Dendritic cell treated with granulocyte-macrophage colony-stimulating factor and Interleukin-4, amounts not matched to agents 40 ng/mL and 50 ng/mL, for 4 days (primary cell): Measurements from ENCODE around the gene TRIM71.

ENCODE experiments used
- H3K27ac Mint-ChIP-seq: one replicate; pipeline ENCODE4 v1.8.0; 2022; ENCODE audit warnings: mild to moderate bottlenecking, mixed read lengths
- H3K27me3 Mint-ChIP-seq: one replicate; pipeline ENCODE4 v1.8.0; 2022; ENCODE audit warnings: mild to moderate bottlenecking, mixed read lengths
- H3K36me3 Mint-ChIP-seq: one replicate; pipeline ENCODE4 v1.8.0; 2022; ENCODE audit warnings: low read depth, mixed read lengths
- H3K4me1 Mint-ChIP-seq: one replicate; pipeline ENCODE4 v1.8.0; 2022; ENCODE audit warnings: low read depth, mixed read lengths
- H3K4me3 Mint-ChIP-seq: one replicate; pipeline ENCODE4 v1.8.0; 2022; ENCODE audit warnings: mild to moderate bottlenecking, moderate library complexity, mixed read lengths
- H3K9me3 Mint-ChIP-seq: one replicate; pipeline ENCODE4 v1.8.0; 2022; ENCODE audit warnings: mixed read lengths
- intact Hi-C: fragments of 100-400 bp; cut with micrococcal nuclease; formaldehyde crosslinking; loops from one replicate; pipeline ENCODE4 v1.15.0; 2022

TRIM71 gene

DNA sequence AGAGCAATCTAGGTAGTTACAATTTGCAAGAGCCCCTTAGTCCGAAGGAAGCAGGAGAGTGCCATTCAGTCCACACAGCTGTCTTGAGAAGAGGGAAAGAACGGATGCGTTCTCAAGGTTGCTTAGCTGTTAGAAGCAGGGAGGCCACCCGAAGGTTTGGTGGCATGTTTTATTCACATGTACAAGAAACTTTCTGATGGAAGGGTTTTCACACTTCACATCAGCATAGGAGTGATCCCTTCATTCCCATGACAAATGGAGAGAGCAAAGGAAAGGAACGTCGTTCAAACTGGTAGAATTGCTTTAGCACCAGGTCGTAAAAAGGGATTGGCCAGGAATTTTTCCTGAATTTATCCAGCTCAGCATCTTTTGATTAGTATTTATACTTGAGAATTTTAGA, 53.5 kb downstream of the TRIM71 start:
- no peak overlapping the region for H3K27ac Mint-ChIP-seq
- H3K4me1 Mint-ChIP-seq = peaks cover 36% of the 10 kb centered on the region
- intact Hi-C loops = no loop called here
- peaks cover 1% of the 10 kb centered on the region for H3K27me3 Mint-ChIP-seq
- H3K36me3 Mint-ChIP-seq = no peaks in the 10 kb centered on the region
- H3K4me3 Mint-ChIP-seq = no peak overlapping the region
- no peaks in the 10 kb centered on the region for H3K9me3 Mint-ChIP-seq

DNA sequence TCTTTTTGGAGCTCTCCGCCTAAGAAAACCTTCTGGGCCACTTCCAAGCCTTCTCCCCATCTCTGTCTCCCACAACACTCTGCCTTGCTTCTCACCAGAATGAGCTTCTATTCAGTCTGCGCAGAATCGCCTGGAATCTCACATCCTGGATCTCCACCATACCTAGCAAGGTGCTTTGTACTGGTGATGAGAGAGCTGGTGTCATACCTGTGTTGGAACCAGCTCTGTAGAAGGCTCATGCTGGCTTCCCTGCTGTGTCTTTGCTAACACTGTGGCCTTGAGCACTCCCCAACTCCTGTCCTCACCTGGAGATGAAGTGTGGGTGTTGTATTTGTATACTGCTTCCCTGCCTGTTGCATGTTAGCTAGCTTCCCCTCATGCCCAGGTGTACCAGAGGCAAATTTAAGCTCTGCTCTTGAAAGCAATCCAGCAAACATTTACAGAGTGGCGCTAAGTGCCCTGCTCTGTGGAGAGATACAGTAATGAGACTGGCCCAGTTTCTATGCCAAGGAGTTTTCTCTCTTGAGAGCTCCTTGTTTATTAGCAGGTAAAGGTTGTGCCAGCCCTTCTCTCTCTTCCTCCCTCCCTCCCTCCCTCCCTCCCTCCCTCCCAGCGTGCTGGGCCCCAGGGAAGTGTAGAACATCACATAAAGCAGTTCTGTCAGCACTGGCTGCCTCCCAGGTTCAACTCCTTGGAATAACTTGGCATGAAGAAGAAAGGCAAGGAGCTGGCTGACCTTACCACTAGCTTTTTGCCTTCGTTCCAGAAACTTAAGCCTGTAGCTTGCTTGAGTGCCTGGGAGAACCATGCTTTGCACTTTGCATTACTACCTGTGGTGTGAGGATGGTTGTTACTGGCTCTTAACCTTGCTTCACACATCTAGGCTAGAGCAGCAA, 54.9 kb downstream of the TRIM71 start:
- H3K27ac Mint-ChIP-seq = no peak overlapping the region
- H3K4me3 Mint-ChIP-seq = no peak overlapping the region
- H3K36me3 Mint-ChIP-seq = no peaks in the 10 kb centered on the region
- H3K9me3 Mint-ChIP-seq = no peaks in the 10 kb centered on the region
- intact Hi-C loops = no loop called here
- peaks cover 36% of the 10 kb centered on the region for H3K4me1 Mint-ChIP-seq
- H3K27me3 Mint-ChIP-seq = peaks cover 1% of the 10 kb centered on the region

DNA sequence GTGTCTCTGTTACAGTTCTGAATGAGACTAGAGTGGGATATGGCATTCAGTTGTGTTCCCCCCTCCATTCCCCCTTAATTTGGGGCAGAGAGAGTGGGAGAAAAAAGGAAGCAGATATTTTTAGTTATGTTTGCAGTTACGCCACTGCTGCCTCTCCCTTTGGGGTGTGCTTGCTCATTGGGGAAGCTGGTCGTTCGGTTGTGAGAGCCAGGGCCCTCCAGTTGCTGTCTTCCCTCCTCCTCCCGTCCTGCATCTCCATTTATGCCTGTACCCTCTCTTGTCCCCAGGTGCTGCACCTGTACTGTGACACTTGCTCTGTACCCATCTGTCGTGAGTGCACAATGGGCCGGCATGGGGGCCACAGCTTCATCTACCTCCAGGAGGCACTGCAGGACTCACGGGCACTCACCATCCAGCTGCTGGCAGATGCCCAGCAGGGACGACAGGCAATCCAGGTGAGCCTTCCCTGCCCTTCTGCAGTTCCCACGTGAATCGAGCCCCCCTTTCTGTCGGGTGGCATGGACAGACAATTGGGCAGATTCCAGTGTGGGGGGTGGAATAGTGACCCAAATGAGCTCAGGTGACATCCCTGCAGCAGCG, 55.8 kb downstream of the TRIM71 start:
- Mint-ChIP-seq H3K27me3 (peaks cover 1% of the 10 kb centered on the region), H3K4me3 (no peak overlapping the region), H3K9me3 (no peaks in the 10 kb centered on the region), H3K4me1 (peaks cover 36% of the 10 kb centered on the region), H3K27ac (no peak overlapping the region), H3K36me3 (no peaks in the 10 kb centered on the region)
- intact Hi-C loops = no loop called here

DNA sequence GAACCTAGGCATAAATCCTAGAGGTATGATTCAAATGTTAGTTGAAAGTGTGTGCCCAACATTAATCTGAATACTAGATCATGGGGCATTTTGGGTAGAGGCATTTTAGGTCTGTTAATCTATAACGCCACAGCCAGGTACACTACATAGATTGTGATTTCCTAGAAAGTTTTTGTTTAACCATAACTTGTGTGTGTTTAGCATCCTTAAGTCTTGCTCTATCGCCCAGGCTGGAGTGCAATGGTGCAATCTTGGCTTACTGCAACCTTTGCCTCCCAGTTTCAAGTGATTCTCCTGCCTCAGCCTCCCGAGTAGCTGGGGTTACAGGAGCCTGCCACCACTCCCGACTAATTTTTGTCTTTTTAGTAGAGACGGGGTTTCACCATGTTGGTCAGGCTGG, 59.1 kb downstream of the TRIM71 start:
- Mint-ChIP-seq H3K27me3 (peaks cover 1% of the 10 kb centered on the region), H3K36me3 (no peaks in the 10 kb centered on the region)

DNA sequence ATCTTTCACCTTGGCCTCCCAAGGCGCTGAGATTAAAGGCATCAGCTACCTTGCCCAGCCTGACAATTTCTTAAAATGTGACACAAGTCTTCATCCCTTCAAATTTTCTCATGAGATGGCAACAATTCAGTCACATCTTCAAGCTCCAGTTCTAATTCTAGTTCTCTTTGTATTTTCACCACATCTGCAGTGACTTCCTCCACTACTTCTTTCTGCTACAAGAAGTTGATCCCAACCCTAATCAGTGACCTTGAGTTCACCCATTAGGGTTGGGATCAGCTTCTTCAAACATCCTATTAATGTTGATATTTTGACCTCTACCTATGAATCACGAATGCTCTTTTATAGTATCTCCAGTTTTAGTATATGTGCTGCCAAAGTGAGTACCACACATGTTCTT, 59.8 kb downstream of the TRIM71 start:
- Mint-ChIP-seq H3K27me3 (no peaks in the 10 kb centered on the region), H3K27ac (no peak overlapping the region), H3K9me3 (no peaks in the 10 kb centered on the region), H3K4me3 (no peak overlapping the region), H3K36me3 (no peaks in the 10 kb centered on the region), H3K4me1 (peaks cover 23% of the 10 kb centered on the region)
- intact Hi-C loops = no loop called here

More for the DNA sequence above, 59.1 kb downstream of the TRIM71 start:
- Mint-ChIP-seq H3K4me1 (peaks cover 26% of the 10 kb centered on the region), H3K9me3 (no peaks in the 10 kb centered on the region), H3K4me3 (no peak overlapping the region), H3K27ac (no peak overlapping the region)
- intact Hi-C loops = no loop called here

DNA sequence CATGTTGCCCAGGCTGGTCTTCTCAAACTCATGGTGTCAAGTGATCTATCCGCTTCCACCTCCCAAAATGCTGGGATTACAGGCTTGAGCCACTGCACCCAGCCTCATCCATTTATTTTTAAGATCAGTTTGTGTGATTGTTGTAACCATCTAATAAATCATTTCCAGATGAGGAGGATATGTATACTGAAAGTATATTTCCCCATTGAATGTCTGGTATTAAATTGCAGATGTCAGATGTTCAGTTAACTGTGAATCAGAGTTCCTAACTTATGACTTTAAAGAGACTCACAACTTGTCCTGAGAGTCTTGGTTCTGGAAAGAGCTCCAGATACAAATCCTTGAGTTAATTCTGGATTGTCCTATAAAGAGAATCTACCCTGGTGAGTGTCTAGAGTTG, 62.4 kb downstream of the TRIM71 start:
- H3K9me3 Mint-ChIP-seq = no peaks in the 10 kb centered on the region
- H3K4me1 Mint-ChIP-seq = peaks cover 12% of the 10 kb centered on the region
- H3K36me3 Mint-ChIP-seq = no peaks in the 10 kb centered on the region
- H3K27me3 Mint-ChIP-seq = no peaks in the 10 kb centered on the region
- intact Hi-C loops = no loop called here
- no peak overlapping the region for H3K27ac Mint-ChIP-seq
- no peak overlapping the region for H3K4me3 Mint-ChIP-seq

DNA sequence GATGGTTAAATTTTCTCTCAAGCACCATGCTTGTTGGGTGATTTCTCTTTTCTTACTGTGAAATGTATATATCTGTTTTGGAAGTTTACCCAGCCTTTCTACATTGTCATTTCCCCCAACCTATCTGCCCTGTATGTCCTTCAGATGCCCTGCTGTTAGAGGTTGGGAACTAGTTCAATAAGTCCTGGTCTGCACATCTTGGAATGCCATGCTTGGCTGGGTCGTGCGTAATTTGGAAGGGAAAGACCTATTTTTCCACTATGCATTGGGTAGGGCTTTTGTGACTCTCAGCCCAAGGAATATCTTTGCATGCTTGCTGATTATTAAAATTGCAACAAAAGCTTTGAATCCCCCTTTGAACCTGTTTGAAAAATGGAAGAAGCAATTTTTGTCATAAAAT, 63.8 kb downstream of the TRIM71 start:
- intact Hi-C loops = no loop called here
- Mint-ChIP-seq H3K27ac (no peak overlapping the region), H3K4me1 (peaks cover 12% of the 10 kb centered on the region), H3K27me3 (no peaks in the 10 kb centered on the region), H3K9me3 (no peaks in the 10 kb centered on the region), H3K36me3 (no peaks in the 10 kb centered on the region), H3K4me3 (no peak overlapping the region)

DNA sequence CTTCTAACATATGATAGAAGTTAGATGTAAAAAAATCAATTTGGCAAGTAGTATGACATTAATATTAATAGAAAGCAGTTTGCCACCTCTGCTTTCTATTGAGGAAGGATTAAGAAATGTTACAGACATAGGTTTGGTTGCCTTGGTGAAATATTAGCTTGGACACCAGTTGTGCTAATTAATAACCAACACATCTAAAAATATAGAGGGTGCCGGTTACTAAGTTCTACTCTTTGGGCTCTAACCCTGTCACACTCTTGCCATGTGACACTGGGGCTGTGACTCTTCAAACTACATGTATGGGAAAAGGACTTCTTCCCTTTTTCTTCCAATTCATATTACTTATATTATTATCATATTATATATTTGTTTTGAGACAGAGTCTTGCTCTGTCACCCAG, 64.4 kb downstream of the TRIM71 start:
- H3K4me3 Mint-ChIP-seq = no peak overlapping the region
- H3K4me1 Mint-ChIP-seq = peaks cover 12% of the 10 kb centered on the region
- H3K27me3 Mint-ChIP-seq = no peaks in the 10 kb centered on the region
- no peaks in the 10 kb centered on the region for H3K36me3 Mint-ChIP-seq
- intact Hi-C loops = no loop called here
- no peaks in the 10 kb centered on the region for H3K9me3 Mint-ChIP-seq
- H3K27ac Mint-ChIP-seq = no peak overlapping the region

DNA sequence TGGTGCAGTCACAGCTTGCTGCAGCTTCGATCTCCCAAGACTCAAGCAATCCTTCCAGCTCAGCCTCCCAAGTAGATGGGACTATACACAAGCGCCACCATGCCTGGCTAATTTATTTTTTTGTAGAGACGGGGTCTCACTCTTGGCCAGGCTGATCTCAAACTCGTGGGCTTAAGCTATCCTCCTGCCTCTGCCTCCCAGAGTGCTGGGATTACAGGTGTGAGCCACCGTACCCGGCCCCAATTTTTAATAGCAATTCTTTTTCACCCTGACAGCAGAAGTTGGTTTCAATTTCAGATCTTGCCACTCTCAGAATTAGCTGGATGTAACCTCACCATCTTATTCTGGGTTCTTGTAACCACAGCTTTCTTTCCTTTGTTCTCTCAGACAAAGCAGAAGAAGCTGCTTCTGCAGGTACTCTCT, 64.8 kb downstream of the TRIM71 start:
- Mint-ChIP-seq H3K9me3 (no peaks in the 10 kb centered on the region), H3K27ac (no peak overlapping the region), H3K27me3 (no peaks in the 10 kb centered on the region), H3K4me3 (no peak overlapping the region), H3K4me1 (peaks cover 12% of the 10 kb centered on the region), H3K36me3 (no peaks in the 10 kb centered on the region)
- intact Hi-C loops = no loop called here

DNA sequence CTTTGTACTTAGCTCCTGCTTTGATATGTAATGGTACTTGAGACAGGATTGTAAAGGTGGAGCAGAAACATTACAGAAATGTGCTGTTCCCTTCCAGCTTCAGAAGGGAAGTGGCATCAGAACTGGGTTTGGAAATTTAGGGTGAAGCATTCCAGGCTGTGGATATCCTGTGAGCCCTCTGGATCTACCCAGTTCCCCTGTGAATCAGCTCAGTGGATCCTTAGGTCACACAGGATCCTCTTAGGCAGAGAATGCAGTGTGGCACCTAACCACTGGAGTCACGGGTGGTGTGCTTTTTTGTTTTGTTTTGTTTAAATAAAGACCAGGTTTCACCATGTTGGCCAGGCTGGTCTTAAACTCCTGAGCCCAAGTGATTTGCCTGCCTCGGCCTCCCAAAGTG, 66.0 kb downstream of the TRIM71 start:
- H3K27ac Mint-ChIP-seq = no peak overlapping the region
- H3K27me3 Mint-ChIP-seq = no peaks in the 10 kb centered on the region
- H3K9me3 Mint-ChIP-seq = no peaks in the 10 kb centered on the region
- H3K4me1 Mint-ChIP-seq = peaks cover 15% of the 10 kb centered on the region
- no peak overlapping the region for H3K4me3 Mint-ChIP-seq
- no peaks in the 10 kb centered on the region for H3K36me3 Mint-ChIP-seq
- intact Hi-C loops = no loop called here

DNA sequence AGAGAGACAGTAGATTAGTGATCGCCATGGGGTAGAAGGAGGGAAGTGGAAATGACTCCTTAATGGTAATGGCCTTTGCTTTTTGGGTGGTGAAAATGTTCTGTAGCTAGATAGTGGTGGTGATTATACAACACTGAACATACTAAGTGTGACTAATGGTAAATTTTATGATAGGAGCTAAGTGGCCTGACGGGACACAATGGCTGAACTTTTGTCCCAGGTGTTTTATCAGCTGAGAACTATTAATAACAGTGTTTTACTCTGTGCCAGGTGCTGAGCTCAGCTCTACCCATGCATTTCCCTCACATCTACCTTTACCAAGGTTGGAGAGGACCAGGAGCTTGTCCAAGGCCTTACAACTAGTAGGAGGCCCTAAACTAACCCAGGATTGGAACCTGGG, 66.8 kb downstream of the TRIM71 start:
- Mint-ChIP-seq H3K27me3 (no peaks in the 10 kb centered on the region), H3K4me3 (no peak overlapping the region), H3K4me1 (peaks cover 19% of the 10 kb centered on the region), H3K27ac (no peak overlapping the region), H3K9me3 (no peaks in the 10 kb centered on the region), H3K36me3 (no peaks in the 10 kb centered on the region)
- intact Hi-C loops = no loop called here

DNA sequence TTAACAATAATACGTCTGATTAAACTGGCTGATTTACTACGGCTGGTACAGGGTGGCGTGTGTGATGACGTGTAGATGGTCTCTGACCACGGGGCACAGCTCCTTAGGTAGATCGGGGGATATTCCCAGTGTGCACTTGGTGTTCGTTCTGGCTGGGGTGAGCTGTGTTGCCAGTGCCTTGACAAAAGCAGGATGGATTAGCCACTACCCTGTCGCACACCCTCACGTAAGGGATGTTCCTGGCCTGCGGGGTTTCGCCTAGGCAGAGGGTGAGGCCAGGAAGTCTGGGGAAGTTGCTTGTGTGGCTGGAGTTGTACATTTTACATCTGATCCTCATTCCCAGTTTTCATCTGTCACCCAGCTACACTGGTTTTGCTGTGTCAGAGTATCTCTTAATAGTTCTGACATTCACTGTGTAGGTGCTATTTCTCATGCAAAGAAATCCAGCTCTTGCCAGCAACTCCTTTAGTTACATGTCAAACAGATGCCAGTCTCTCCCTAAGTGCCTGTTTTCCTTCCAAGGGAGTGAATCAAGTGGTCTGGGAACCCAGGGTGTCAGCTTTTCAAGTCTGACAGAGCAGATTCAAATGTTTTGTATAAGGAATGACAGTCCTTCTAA, 67.6 kb downstream of the TRIM71 start:
- H3K27me3 Mint-ChIP-seq = no peaks in the 10 kb centered on the region
- intact Hi-C loops = no loop called here
- no peak overlapping the region for H3K27ac Mint-ChIP-seq
- peaks cover 19% of the 10 kb centered on the region for H3K4me1 Mint-ChIP-seq
- H3K4me3 Mint-ChIP-seq = no peak overlapping the region
- no peaks in the 10 kb centered on the region for H3K36me3 Mint-ChIP-seq
- no peaks in the 10 kb centered on the region for H3K9me3 Mint-ChIP-seq

DNA sequence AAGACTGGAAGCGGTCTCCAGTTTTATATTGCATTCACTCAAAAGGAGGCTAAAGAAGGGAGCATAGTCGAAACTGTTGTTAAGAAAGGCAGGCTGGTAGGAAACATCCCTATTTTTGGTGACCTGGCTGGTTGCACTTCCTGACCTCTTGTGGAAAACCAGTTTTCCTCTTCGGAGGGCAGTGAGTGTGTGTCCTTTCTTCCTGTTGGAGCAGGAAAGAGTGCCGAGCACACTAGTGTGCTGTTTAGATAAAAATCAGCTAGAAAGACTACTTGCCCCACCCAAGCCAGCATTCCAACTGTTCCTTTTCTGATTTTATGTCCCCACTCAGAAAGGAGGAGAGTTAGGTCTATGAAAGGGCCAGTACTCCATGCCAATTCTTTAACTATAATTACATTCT, 68.5 kb downstream of the TRIM71 start:
- no peaks in the 10 kb centered on the region for H3K27me3 Mint-ChIP-seq
- H3K36me3 Mint-ChIP-seq = peaks cover 8% of the 10 kb centered on the region
- H3K27ac Mint-ChIP-seq = no peak overlapping the region
- intact Hi-C loops = no loop called here
- no peaks in the 10 kb centered on the region for H3K9me3 Mint-ChIP-seq
- peaks cover 19% of the 10 kb centered on the region for H3K4me1 Mint-ChIP-seq
- no peak overlapping the region for H3K4me3 Mint-ChIP-seq

DNA sequence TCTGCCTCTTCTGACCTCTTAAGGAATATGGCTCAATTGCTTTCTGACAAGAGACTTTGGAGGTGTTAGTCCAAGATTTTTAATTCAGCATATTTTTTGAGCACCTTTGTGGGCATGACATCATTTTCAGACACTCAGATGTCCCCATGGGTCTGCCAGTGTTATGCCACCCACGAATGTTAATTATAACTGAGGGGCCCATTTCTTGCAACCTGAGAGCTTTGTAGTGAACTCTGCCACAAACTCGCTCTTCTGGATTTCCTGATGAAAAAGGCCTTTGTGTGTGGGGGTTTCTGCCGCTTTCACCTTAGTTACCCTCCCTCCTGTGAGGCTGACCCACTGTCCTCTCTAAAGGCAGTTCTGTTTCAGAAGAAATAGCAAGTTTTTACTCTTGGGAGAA, 69.1 kb downstream of the TRIM71 start:
- H3K4me3 Mint-ChIP-seq = no peak overlapping the region
- peaks cover 10% of the 10 kb centered on the region for H3K36me3 Mint-ChIP-seq
- H3K27me3 Mint-ChIP-seq = no peaks in the 10 kb centered on the region
- intact Hi-C loops = no loop called here
- H3K27ac Mint-ChIP-seq = no peak overlapping the region
- peaks cover 19% of the 10 kb centered on the region for H3K4me1 Mint-ChIP-seq
- H3K9me3 Mint-ChIP-seq = no peaks in the 10 kb centered on the region
